H1 (cell line): ENCODE measurements around the gene IQCH. TPM values are rescaled to one million over a fixed set of nuclear protein-coding genes. Genes with fewer than 3 reads are reported as not detected.

ENCODE experiments used
- CHD7 ChIP-seq: fragments of 300-600 bp; sonication (generic); IDR thresholded peaks from 2 replicates; pipeline ENCODE4 v1.7.1; 2012; ENCODE audit warnings: low read length, moderate library complexity, mild to moderate bottlenecking, inconsistent platforms; ENCODE audit not compliant: insufficient replicate concordance
- polyA plus RNA-seq, 7 experiments: library from polyadenylated mRNA; depleted of rRNA in 3 of 7; stranded (reverse) in 5 of 7; unstranded in 2 of 7; fragments of >200 nt in 5 of 7; fragments of 200-250 nt in 2 of 7; gene quantifications; 1 replicate in 5 of 7; 2 replicates in 1 of 7; 4 replicates in 1 of 7; pipeline versions ENCODE4 v1.2.1 to v1.2.3, GENCODE V29; 2011 to 2013; ENCODE audit warnings: missing spikeins in 2 of 7, mixed read lengths in 2 of 7
- total RNA-seq: library from RNA; stranded (reverse); fragmentation: NEBNext Ultra II Directional; extraction: Animal tissue kit (Norgen Biotek cat#: 25700); gene quantifications from 2 replicates; pipeline ENCODE4 v1.2.1, GENCODE V29; 2021

Gene IQCH
- total and polyA plus RNA-seq, 2 of the 8 experiments (the other 6 are each of a cell fraction or from before 2014, with no cell fraction given), result 0.60 to 1.9 TPM

DNA sequence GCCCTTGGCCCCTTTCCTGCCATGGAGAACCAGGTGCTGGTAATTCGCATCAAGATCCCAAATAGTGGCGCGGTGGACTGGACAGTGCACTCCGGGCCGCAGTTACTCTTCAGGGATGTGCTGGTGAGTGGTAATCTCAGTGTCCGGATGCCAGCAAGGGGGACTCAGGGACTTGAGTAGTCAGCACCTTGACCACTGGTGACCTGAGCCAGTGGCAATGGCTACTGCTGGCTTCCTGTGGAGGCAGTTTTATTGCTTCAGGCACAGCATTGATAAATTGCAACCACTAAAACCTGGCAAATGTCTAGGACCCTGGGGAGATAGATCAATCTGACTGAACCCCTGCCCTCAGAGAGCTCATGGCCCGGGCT lies 288.7 kb downstream of the IQCH start (continued):
- no peak for TF ChIP-seq CHD7
